ENCODE data around the gene SNX20. TPM values are rescaled to one million over a fixed set of nuclear protein-coding genes. Genes with fewer than 3 reads are reported as not detected.
A peak's percentile ranks its signal among the peaks of the same experiment; 100 is the strongest.

Gene SNX20
- total and polyA plus RNA-seq, 10 donors: 17.6 to 50.5 (median 31.5) TPM

DNA sequence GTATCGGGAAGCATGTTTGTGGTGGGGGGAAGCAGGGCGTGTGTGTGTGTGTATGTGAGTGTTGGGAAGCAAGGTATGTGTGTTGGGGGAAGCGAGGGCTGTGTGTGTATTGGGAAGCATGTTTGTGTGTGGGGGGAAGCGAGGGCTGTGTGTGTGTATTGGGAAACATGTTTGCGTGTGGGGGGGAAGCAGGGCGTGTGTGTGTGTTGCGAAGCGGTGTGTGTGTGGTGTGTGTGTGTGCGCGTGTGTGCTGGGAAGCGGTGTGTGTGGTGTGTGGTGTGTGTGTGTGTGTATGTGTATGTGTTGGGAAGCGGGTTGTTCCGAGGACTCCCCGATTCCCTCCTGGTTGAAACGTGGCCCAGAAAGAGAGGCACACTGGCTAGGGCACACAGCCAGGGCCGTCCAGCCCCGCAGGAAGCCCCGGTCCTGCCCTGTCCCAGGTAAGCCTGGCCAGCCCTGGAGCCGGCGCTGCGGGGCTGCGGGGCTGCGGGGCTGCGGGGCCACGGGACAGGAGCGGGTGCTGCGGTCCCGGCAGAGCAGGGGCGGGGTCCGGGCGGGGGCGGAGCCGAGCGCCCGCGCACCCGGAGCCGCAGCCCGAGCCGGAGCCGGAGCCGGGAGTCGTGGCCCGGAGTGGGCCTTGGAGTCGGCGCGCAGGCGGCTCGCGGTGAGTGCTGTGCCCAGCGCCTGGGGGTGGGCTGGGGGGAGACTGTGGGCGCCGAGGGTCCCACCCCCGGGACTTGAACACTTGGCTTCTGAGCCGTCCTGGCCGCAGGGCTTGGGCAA lies 12.1 kb upstream of the SNX20 start, which contains the start of gene NOD2:
Gene NOD2 (plus strand): TSS at position 608 of the 783 bp plus-strand sequence. CDS start 5,890 bp downstream, outside the sequence.
- intact Hi-C loops (cut with DNase I; ENCODE audit: low total_unique reads): no loop called here
- peak within 1 kb of the TSS; percentile 20 to 73 (median 41) for H3K4me3 ChIP-seq
- H3K36me3 ChIP-seq: no peaks in the 10 kb centered on the region
- H3K27me3 ChIP-seq (replicated peaks in 1 of 7): no peaks in the 10 kb centered on the region
- H3K27ac ChIP-seq: peak within 1 kb of the TSS in 5 of 8 donors; percentile 64 to 92 (median 81)
- peaks cover 33 to 66% (median 47%) of the 10 kb centered on the region in 6 donors for H3K4me1 ChIP-seq
- H3K9me3 ChIP-seq: no peaks in the 10 kb centered on the region
- TF ChIP-seq POLR2A (IDR thresholded peaks at IDR 0.05): no peak
- peak in 2 of 3 donors; percentile 45 to 62 for TF ChIP-seq POLR2AphosphoS5 (IDR thresholded peaks at IDR 0.05)
- 14 to 38% (median 21%) methylated on average over 22 to 56 of the region's 56 CpGs for WGBS, 5 donors
- DNase-seq: peak; percentile 89

DNA sequence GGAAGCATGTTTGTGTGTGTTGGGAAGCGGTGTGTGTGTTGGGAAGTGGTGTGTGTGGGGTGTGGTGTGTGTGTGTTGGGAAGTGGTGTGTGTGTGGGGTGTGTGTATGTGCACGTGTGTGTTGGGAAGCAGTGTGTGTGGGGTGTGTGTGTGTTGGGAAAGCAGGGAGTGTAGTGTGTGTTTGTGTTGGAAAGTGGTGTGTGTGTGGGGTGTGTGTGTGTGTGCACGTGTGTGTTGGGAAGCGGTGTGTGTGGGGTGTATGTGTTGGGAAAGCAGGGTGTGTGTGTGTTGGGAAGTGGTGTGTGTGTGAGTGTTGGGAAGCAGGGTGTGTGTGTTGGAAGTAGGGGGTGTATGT lies 11.5 kb upstream of the SNX20 start:
- TF ChIP-seq, protein P1, sequence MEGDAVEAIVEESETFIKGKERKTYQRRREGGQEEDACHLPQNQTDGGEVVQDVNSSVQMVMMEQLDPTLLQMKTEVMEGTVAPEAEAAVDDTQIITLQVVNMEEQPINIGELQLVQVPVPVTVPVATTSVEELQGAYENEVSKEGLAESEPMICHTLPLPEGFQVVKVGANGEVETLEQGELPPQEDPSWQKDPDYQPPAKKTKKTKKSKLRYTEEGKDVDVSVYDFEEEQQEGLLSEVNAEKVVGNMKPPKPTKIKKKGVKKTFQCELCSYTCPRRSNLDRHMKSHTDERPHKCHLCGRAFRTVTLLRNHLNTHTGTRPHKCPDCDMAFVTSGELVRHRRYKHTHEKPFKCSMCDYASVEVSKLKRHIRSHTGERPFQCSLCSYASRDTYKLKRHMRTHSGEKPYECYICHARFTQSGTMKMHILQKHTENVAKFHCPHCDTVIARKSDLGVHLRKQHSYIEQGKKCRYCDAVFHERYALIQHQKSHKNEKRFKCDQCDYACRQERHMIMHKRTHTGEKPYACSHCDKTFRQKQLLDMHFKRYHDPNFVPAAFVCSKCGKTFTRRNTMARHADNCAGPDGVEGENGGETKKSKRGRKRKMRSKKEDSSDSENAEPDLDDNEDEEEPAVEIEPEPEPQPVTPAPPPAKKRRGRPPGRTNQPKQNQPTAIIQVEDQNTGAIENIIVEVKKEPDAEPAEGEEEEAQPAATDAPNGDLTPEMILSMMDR (IDR thresholded peaks at IDR 0.05 in 8 of 11, conservative IDR thresholded peaks at IDR 0.05 in 3 of 11): no peak
- no peak for TF ChIP-seq POLR2A (IDR thresholded peaks at IDR 0.05)
- WGBS, 5 donors: 83 to 92% (median 89%) methylated on average over 4 of the region's 4 CpGs
- H3K27me3 ChIP-seq (replicated peaks in 1 of 7): no peaks in the 10 kb centered on the region
- H3K9me3 ChIP-seq: no peaks in the 10 kb centered on the region
- peak overlapping the region in 1 of 8 donors; percentile 73 for H3K4me3 ChIP-seq
- peaks cover 28 to 66% (median 46%) of the 10 kb centered on the region in 6 donors for H3K4me1 ChIP-seq
- no peaks in the 10 kb centered on the region for H3K36me3 ChIP-seq
- intact Hi-C loops (cut with DNase I; ENCODE audit: low total_unique reads): no loop called here
- DNase-seq: no peak
- peak overlapping the region in 2 of 8 donors; percentile 81 to 92 for H3K27ac ChIP-seq

DNA sequence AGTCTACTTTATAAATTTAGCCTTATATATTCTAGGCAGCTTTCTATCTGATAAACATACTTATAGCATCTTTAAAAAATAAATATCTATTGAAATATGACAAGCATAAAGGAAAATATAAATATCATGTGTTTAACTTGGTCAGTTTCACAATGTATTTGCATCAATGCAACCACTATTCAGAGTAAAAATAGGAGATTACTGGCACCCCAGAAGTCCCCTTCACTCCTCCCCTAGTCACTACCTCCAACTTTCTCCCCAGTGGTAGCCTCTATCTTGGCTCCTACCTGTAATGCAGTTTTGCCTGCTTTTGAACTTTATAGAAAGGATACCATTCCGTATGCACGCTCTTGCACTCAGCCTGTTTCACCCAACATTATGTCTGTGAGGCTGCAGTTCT lies 9.1 kb upstream of the SNX20 start:
- 92 to 99% (median 96%) methylated on average over 2 of the region's 2 CpGs for WGBS, 5 donors
- no peak for TF ChIP-seq POLR2AphosphoS5 (IDR thresholded peaks at IDR 0.05)
- no peak for TF ChIP-seq POLR2A (IDR thresholded peaks at IDR 0.05)
- TF ChIP-seq, protein P1 (IDR thresholded peaks at IDR 0.05 in 8 of 11, conservative IDR thresholded peaks at IDR 0.05 in 3 of 11): no peak
- H3K4me1 ChIP-seq: peaks cover 15 to 66% (median 40%) of the 10 kb centered on the region in 6 donors
- no peak overlapping the region for H3K27ac ChIP-seq
- H3K27me3 ChIP-seq (replicated peaks in 1 of 7): no peaks in the 10 kb centered on the region
- H3K4me3 ChIP-seq: no peak overlapping the region
- intact Hi-C loops (cut with DNase I; ENCODE audit: low total_unique reads): no loop called here
- DNase-seq: no peak
- no peaks in the 10 kb centered on the region for H3K36me3 ChIP-seq
- H3K9me3 ChIP-seq: no peaks in the 10 kb centered on the region

DNA sequence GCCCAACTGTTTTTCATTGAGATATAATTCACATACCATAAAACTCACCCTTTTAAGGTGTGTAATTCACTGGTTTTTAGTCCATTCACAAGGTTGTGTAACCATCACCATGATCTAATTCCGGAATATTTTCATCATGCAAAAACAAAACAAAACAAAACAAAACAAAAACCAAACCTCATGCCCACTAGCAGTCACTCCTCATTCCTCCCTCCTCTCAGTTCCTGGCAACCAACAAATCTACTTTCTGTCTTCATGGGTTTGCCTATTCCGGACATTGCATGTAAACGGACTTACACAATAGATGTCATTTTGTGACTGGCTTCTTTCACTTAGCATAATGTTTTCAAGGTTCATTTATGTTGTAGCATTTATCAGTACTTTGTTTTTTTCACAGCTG lies 7.8 kb upstream of the SNX20 start:
- TF ChIP-seq, protein P1 (IDR thresholded peaks at IDR 0.05 in 8 of 11, conservative IDR thresholded peaks at IDR 0.05 in 3 of 11): no peak
- TF ChIP-seq POLR2AphosphoS5 (IDR thresholded peaks at IDR 0.05): peak in 1 of 3 donors; percentile 52
- TF ChIP-seq POLR2A (IDR thresholded peaks at IDR 0.05): no peak
- no peaks in the 10 kb centered on the region for H3K36me3 ChIP-seq
- no peak overlapping the region for H3K4me3 ChIP-seq
- peaks cover 23 to 66% (median 44%) of the 10 kb centered on the region in 6 donors for H3K4me1 ChIP-seq
- DNase-seq: no peak
- intact Hi-C loops (cut with DNase I; ENCODE audit: low total_unique reads): no loop called here
- H3K9me3 ChIP-seq: no peaks in the 10 kb centered on the region
- peak overlapping the region in 4 of 8 donors; percentile 52 to 82 (median 68) for H3K27ac ChIP-seq
- 67 to 91% (median 81%) methylated on average over 3 of the region's 3 CpGs for WGBS, 5 donors
- H3K27me3 ChIP-seq (replicated peaks in 1 of 7): no peaks in the 10 kb centered on the region

All from spleen (tissue), 11 donors.